ENCODE data around the gene EZR. TPM values are rescaled to one million over a fixed set of nuclear protein-coding genes. Genes with fewer than 3 reads are reported as not detected.

EZR gene
- total RNA-seq, 4 donors from 2014 or later: 88.0 to 190 (median 177) TPM

DNA sequence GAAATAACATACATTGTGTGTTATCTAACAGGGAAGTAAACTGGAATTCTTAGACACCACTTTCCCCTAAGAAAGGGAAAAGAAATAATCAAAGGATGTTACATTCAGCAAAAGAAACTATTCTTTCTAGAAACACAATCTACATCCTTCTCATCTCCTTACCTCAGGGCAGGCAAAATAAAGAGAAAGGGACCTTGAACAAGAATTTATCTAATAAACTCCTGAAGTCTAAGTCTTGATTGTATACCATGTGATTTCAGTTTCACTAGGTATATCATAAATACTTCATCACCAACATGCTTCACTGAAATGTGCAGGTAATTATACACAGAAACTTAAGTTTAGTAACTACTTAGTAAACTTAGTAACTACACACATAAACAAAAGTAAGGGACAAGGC, 15.0 kb downstream of the EZR start:
- no peaks in the 10 kb centered on the region for H3K9me3 ChIP-seq
- peaks cover 4 to 80% (median 19%) of the 10 kb centered on the region in 3 donors for H3K4me1 ChIP-seq
- no peak for ATAC-seq
- H3K27me3 ChIP-seq: no peaks in the 10 kb centered on the region
- H3K4me3 ChIP-seq: no peak overlapping the region
- peak overlapping the region in 1 of 4 donors; percentile 40 for H3K27ac ChIP-seq
- TF ChIP-seq POLR2A (IDR thresholded peaks at IDR 0.05) (no peak), POLR2AphosphoS5 (IDR thresholded peaks at IDR 0.05) (no peak), EP300 (IDR thresholded peaks at IDR 0.05) (no peak)
- TF ChIP-seq, protein P1, sequence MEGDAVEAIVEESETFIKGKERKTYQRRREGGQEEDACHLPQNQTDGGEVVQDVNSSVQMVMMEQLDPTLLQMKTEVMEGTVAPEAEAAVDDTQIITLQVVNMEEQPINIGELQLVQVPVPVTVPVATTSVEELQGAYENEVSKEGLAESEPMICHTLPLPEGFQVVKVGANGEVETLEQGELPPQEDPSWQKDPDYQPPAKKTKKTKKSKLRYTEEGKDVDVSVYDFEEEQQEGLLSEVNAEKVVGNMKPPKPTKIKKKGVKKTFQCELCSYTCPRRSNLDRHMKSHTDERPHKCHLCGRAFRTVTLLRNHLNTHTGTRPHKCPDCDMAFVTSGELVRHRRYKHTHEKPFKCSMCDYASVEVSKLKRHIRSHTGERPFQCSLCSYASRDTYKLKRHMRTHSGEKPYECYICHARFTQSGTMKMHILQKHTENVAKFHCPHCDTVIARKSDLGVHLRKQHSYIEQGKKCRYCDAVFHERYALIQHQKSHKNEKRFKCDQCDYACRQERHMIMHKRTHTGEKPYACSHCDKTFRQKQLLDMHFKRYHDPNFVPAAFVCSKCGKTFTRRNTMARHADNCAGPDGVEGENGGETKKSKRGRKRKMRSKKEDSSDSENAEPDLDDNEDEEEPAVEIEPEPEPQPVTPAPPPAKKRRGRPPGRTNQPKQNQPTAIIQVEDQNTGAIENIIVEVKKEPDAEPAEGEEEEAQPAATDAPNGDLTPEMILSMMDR (IDR thresholded peaks at IDR 0.05): no peak
- peaks cover 0 to 8% of the 10 kb centered on the region in 2 donors for H3K36me3 ChIP-seq

DNA sequence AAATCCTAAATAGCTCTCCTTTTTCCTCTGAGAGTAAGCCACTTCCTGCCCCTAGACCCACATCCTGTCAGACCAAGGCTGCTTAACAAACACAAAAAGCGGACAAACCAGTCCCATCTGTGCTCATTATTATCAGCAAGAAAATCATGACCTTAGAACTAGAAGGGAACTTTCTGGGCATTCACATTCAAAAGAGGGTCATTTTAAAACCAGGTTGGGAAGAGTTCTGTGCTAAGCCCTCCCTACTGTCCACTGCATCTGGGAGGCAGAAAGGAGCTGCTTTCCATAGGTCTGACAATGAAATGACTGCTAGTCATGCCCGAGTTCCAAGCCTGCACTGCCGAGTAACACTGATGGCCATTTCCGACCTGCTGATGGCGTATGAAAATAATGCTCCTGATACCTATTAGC, 15.4 kb downstream of the EZR start:
- Histone ChIP-seq H3K4me3 (no peak overlapping the region), H3K4me1 (peaks cover 4 to 80% (median 24%) of the 10 kb centered on the region in 3 donors), H3K27ac (peak overlapping the region in 3 of 4 donors; percentile 4 to 40 (median 23)), H3K9me3 (no peaks in the 10 kb centered on the region), H3K36me3 (peaks cover 0 to 7% of the 10 kb centered on the region in 2 donors), H3K27me3 (no peaks in the 10 kb centered on the region)
- ATAC-seq: no peak
- TF ChIP-seq EP300 (IDR thresholded peaks at IDR 0.05) (no peak), POLR2AphosphoS5 (IDR thresholded peaks at IDR 0.05) (no peak), POLR2A (IDR thresholded peaks at IDR 0.05) (no peak)
- TF ChIP-seq, protein P1 (IDR thresholded peaks at IDR 0.05): no peak
- 35 to 84% methylated on average over 5 of the region's 5 CpGs for WGBS, 2 donors (ENCODE audit: low coverage in 1 of 2)

DNA sequence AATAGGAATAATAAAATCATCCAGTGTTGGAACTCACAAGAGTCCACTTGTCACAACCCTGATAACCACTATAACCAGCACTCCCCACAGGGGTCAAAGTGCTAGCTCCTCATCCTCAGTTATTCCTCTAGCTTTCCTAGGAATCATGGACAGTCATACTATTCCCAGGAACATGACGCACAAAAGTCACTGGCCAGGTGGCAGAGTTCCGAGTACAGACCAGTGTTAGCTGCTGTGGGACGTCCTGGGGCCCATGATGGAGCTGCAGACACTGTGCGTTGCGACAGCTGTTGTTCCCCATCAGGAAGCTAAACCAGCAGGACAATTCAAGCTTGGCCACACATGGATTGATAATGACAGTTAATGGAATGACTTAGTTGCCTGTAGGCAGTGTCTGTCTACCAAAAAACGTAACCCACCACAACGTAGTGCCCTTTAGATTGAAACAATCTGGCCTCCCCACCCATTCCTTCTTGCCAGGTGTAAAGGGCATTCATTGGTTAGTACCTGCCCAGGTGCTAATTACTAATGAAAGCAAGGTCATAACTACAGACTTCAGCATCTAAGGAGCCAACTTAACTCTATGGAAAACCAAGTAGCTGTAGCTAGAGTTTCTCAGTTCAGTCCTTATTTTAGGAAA, 17.4 kb downstream of the EZR start:
- ATAC-seq: no peak
- H3K27ac ChIP-seq: no peak overlapping the region
- peaks cover 7 to 86% (median 39%) of the 10 kb centered on the region in 3 donors for H3K4me1 ChIP-seq
- no peaks in the 10 kb centered on the region for H3K9me3 ChIP-seq
- no peak overlapping the region for H3K4me3 ChIP-seq
- 81 to 100% methylated on average over 1 to 4 of the region's 7 CpGs for WGBS, 2 donors (ENCODE audit: low coverage in 1 of 2)
- H3K27me3 ChIP-seq: no peaks in the 10 kb centered on the region
- no peaks in the 10 kb centered on the region for H3K36me3 ChIP-seq
- TF ChIP-seq, protein P1 (IDR thresholded peaks at IDR 0.05): no peak
- TF ChIP-seq EP300 (IDR thresholded peaks at IDR 0.05) (no peak), POLR2A (IDR thresholded peaks at IDR 0.05) (no peak)

DNA sequence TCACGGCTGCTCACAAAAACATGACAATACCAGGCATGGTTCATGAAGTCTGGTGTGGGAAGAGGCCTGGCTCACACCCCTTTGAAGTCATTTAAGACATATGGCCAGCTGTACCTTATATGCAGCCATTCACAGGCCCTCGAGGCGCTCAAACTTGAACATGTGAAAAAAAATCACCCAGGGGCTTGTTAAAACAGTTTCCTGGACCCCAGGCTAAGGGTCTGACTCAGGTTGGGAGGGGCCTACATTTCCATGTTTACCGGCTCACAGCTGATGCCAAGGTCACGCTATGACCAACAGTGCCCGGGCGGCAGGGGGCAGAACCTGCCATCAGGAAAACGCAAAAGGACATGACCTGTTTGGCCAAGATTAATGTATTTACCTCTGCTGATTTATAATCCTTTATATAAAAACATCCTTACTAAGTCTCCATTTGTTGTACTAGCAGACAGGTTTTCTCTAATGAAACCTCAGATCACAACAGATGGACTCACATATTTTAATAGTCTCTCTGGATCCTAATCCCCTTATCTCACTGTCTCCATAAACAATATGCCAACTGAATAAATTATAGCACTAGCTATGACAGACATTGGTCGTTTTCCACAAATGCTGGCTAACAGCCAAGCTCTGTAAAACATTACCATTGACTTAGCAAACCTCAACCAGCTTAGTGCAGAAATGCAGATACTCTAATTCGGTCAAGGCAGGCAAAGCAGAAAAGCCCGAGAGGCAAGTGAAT, 19.9 kb downstream of the EZR start:
- Histone ChIP-seq H3K4me1 (peaks cover 3 to 79% (median 37%) of the 10 kb centered on the region in 3 donors), H3K27ac (peak overlapping the region in 3 of 4 donors; percentile 7 to 46 (median 15)), H3K27me3 (no peaks in the 10 kb centered on the region), H3K36me3 (no peaks in the 10 kb centered on the region), H3K4me3 (no peak overlapping the region), H3K9me3 (no peaks in the 10 kb centered on the region)
- WGBS, 2 donors (ENCODE audit: low coverage in 1 of 2): 3 to 11% methylated on average over 4 to 5 of the region's 11 CpGs
- ATAC-seq: no peak
- TF ChIP-seq EP300 (IDR thresholded peaks at IDR 0.05) (no peak), POLR2AphosphoS5 (IDR thresholded peaks at IDR 0.05) (no peak), POLR2A (IDR thresholded peaks at IDR 0.05) (no peak)
- TF ChIP-seq, protein P1 (IDR thresholded peaks at IDR 0.05): no peak
